Stomach (tissue), 4 donors: ENCODE measurements around the gene CPLANE1.

Experiments
- CTCF ChIP-seq, 7 experiments: fragments of 450-650 bp in 4 of 7; fragments of 200-600 bp in 3 of 7; sonication (generic) in 3 of 7; IDR thresholded peaks; one replicate each; pipeline ENCODE4 v1.5.1; 2016 to 2019; ENCODE audit warnings: antibody characterized with exemption in 7 of 7, control low read depth in 2 of 7, mild to moderate bottlenecking in 1 of 7
- POLR2A ChIP-seq, 4 donors: fragments of 450-650 bp; IDR thresholded peaks; one replicate each; pipeline ENCODE4 v1.6.1; 2016; ENCODE audit warnings: antibody characterized with exemption in 4 of 4, control low read depth in 2 of 4, mild to moderate bottlenecking in 1 of 4, moderate library complexity in 1 of 4

- TF ChIP-seq CTCF (IDR thresholded peaks at IDR 0.05) (no peak), POLR2A (IDR thresholded peaks at IDR 0.05) (no peak)
Measured at GRCh38 chr5:37198842-37199241, 50.3 kb downstream of the CPLANE1 start.
